Renal cortical epithelial cell (primary cell): ENCODE data around the gene SLC13A2. TPM values are rescaled to one million over a fixed set of nuclear protein-coding genes. Genes with fewer than 3 reads are reported as not detected.

Experiments used
- DNase-seq: peaks from one replicate; pipeline ENCODE4 v3.0.0-alpha.2; 2011; ENCODE audit warnings: low read depth
- total RNA-seq: library from RNA; depleted of rRNA; stranded (reverse); fragments of >200 nt; gene quantifications from 2 replicates; pipeline ENCODE4 v1.2.3, GENCODE V29; 2014

The SLC13A2 gene
- total RNA-seq, 1 donor from 2014 or later = not detected

- no peak for DNase-seq
Observed at GRCh38 chr17:28534740-28535375, 61.4 kb downstream of the SLC13A2 start.

DNA sequence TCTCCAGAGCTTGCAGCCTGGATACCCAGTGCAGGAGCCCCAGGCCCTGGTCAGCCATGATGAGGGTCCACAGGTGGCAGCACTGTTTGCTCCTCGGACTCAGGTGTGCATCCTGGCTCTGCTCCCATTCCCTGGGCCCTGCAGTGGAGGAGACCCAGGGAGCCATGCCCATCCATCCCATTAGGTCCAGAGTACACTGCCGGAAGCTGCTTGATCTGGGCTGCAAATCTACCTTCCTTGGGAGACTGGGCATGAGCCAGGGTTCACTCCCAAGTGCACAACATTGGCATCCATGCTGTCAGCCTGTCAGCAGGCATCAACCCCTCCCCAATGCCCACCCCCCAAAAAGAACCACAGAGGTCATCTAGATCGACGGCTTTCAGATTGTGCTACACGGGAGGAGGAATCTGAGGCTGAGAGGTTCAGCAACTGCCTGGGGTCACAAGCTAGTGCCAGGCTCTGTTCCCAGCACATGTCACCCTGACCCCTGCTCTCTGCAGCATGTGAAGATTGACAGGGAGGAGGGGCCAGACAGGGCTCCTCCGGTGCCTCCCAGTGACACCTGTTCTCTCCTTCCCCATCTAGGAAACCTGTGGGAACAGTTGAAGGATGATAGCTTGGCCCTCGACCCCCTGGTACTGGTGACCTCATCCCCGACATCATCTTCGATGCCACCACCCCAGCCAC, 63.2 kb downstream of the SLC13A2 start:
- no peak for DNase-seq

- DNase-seq = no peak
Observed at GRCh38 chr17:28537219-28537610, 63.8 kb downstream of the SLC13A2 start.

- DNase-seq = no peak
Observed at GRCh38 chr17:28538296-28538895, 65.0 kb downstream of the SLC13A2 start.

DNA sequence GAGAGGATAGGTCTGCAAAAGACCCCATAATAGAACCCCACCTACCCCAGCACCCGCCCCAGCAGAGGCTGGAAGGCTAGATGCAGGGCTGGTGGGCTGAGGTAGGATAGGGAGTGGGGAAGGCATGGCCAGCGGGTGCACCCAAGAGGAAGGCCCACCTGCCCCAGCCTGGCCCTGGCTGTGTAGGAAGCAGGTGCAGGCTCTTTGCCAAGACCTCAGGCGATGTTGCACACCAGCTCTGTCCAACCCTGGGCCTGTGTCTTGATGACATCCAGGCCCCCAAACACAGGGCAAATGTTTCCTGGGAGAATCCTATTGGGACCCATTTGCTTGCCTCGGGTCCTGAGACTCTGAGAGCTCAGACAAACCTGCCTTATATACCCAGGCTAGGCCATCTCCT, 66.8 kb downstream of the SLC13A2 start:
- no peak for DNase-seq

GRCh38 chr17:28541439-28541838, 68.0 kb downstream of the SLC13A2 start:
- DNase-seq = no peak

DNA sequence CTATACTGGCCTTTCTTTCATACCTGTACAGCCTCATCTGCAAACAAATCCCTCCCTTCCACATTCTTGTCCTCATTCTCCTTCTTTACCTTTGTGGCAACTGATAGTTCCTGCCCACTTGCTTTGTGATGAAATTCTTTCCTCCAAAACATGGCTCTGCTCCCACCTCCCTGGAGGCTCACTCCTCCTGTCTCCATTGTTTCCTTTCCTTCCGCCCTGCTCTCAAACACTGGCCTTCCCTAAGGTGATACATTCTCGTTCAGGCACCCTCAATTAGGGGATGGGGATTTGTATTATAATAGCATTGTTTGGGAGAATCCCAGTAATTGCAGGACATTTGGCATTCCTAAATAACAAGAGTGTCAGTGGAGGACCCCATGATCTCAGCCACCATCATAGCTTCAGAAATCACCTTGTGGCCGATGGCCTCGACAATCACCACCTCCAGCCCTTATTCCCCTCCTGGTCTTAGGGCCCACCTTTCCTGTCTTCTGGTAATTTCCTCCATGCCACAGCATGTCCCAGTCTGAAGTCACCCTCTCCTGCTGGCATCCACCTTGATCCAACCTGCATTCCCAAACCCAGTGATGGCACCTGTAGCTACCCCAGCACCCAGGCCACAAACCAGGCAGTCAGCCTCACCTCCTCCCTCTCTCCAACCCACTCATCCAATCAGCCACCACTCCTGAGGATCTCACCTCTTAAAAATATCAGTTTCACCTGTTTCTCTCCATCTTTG, 71.1 kb downstream of the SLC13A2 start:
- no peak for DNase-seq

GRCh38 chr17:28545141-28545503, 71.7 kb downstream of the SLC13A2 start:
- DNase-seq = no peak

DNA sequence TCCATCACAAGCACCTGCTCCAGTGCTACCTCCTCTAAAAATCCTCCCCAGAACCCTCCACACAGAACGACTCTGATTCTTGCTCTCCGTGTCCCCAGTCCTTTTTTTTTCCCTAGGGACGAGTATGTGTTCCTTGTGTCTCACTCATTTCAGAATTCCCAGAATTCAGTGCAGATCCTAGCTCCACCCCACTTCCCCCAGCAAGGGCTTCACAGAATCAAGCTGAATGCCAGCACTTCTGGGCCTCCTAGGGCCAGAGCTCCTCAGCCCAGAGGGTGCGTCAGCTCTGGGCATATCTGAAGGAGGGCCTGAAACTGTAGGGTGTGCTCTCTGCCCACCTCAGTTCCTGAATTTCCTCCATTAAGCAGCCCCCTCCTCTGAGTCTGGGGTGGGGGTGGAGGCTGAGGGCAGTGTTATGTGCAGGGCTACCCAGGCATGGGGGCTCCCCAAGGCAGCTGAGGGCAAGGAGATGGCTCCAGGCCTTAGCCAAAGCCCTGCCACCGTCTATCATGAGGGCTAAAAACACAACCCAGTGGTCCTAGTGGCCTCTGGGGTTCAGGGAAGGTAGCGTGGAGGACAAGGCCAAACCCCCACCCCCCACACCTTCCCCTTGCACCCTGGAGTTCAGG, 72.5 kb downstream of the SLC13A2 start:
- DNase-seq = no peak

- no peak for DNase-seq
Observed at GRCh38 chr17:28547096-28547622, 73.7 kb downstream of the SLC13A2 start.

Other genes with a start within 250 kb of the SLC13A2 start
- 8.7 and 17.9 TPM in 2 replicates for gene TMEM97, start 154.4 kb upstream of the SLC13A2 start, total RNA-seq
- 46.6 and 57.0 TPM in 2 replicates for gene IFT20, start 138.2 kb upstream of the SLC13A2 start, total RNA-seq
- gene TNFAIP1, start 137.9 kb upstream of the SLC13A2 start, total RNA-seq = 81.2 and 85.4 TPM in 2 replicates
- 78.0 and 81.9 TPM in 2 replicates for gene POLDIP2, start 116.1 kb upstream of the SLC13A2 start, total RNA-seq
- not detected in 2 replicates for gene SEBOX, start 108.4 kb upstream of the SLC13A2 start, total RNA-seq
- not detected in 2 replicates for gene VTN, start 103.3 kb upstream of the SLC13A2 start, total RNA-seq
- 1.4 and 8.9 TPM in 2 replicates for gene SARM1, start 102.0 kb upstream of the SLC13A2 start, total RNA-seq
- gene SLC46A1, start 67.4 kb upstream of the SLC13A2 start, total RNA-seq = 4.0 and 8.6 TPM in 2 replicates
- gene FOXN1, start 32.7 kb downstream of the SLC13A2 start, total RNA-seq = not detected in 2 replicates
- gene UNC119, start 79.0 kb downstream of the SLC13A2 start, total RNA-seq = 15.6 and 29.3 TPM in 2 replicates
- 70.0 and 114 TPM in 2 replicates for gene PIGS, start 97.9 kb downstream of the SLC13A2 start, total RNA-seq
- gene ALDOC, start 103.3 kb downstream of the SLC13A2 start, total RNA-seq = 26.7 and 40.6 TPM in 2 replicates
- 3.3 and 12.5 TPM in 2 replicates for gene SPAG5, start 125.4 kb downstream of the SLC13A2 start, total RNA-seq
- gene RSKR, start 140.5 kb downstream of the SLC13A2 start, total RNA-seq = 6.1 and 7.1 TPM in 2 replicates
- 182 and 259 TPM in 2 replicates for gene BLTP2, start 171.5 kb downstream of the SLC13A2 start, total RNA-seq
- 60.7 and 82.5 TPM in 2 replicates for gene SDF2, start 188.3 kb downstream of the SLC13A2 start, total RNA-seq
- gene SUPT6H, start 188.6 kb downstream of the SLC13A2 start, total RNA-seq = 22.1 and 92.6 TPM in 2 replicates
- 0.17 and 1.1 TPM in 2 replicates for gene PROCA1, start 238.2 kb downstream of the SLC13A2 start, total RNA-seq
- 131 and 208 TPM in 2 replicates for gene RAB34, start 244.2 kb downstream of the SLC13A2 start, total RNA-seq
- gene RPL23A, start 246.3 kb downstream of the SLC13A2 start, total RNA-seq = 540 and 600 TPM in 2 replicates